Stimulated activated CD8-positive, alpha-beta memory T cell treated with anti-CD3 and anti-CD28 coated beads, Interleukin-4, amount 100 ng/mL, for 48 hours (primary cell): ENCODE results near the gene RBM19.
"Not testable (repeated sequence)": the region's sequence is repeated elsewhere in the genome, so short reads cannot be mapped to it uniquely, and the experiment has no call there.

ENCODE experiments used
- DNase-seq: peaks from one replicate; pipeline ENCODE4 v3.0.0-alpha.2; 2020

Gene RBM19

GRCh38 chr12:113965951-113966797 is at the start of gene RBM19:
Gene RBM19 (minus strand): TSS chr12:113966325. CDS start chr12:113966227, 98 bp downstream.
- peak; percentile 97 for DNase-seq

- DNase-seq, result no peak
Observed at GRCh38 chr12:114015851-114016250, 49.7 kb upstream of the RBM19 start.

GRCh38 chr12:114013575-114014345 is 47.6 kb upstream of the RBM19 start:
- no peak for DNase-seq

- DNase-seq, result no peak
Observed at GRCh38 chr12:114012744-114013431, 46.8 kb upstream of the RBM19 start.

GRCh38 chr12:114011711-114012110 is 45.6 kb upstream of the RBM19 start:
- no peak for DNase-seq

GRCh38 chr12:114006482-114007425 is 40.6 kb upstream of the RBM19 start:
- no peak for DNase-seq

GRCh38 chr12:114004402-114004801 is 38.3 kb upstream of the RBM19 start:
- no peak for DNase-seq

- no peak for DNase-seq
Observed at GRCh38 chr12:114003286-114003685, 37.2 kb upstream of the RBM19 start.

GRCh38 chr12:114001511-114002340 is 35.6 kb upstream of the RBM19 start:
- DNase-seq, result no peak

- no peak for DNase-seq
Observed at GRCh38 chr12:114000861-114001260, 34.7 kb upstream of the RBM19 start.

GRCh38 chr12:114000261-114000660 is 34.1 kb upstream of the RBM19 start:
- not testable (repeated sequence) for DNase-seq

GRCh38 chr12:113997365-113997764 is 31.2 kb upstream of the RBM19 start:
- DNase-seq, result no peak

GRCh38 chr12:113996026-113996425 is 29.9 kb upstream of the RBM19 start:
- DNase-seq, result no peak

GRCh38 chr12:113994051-113994450 is 27.9 kb upstream of the RBM19 start:
- DNase-seq, result no peak

GRCh38 chr12:113992751-113993150 is 26.6 kb upstream of the RBM19 start:
- DNase-seq, result not testable (repeated sequence)

- no peak for DNase-seq
Observed at GRCh38 chr12:113991224-113992044, 25.3 kb upstream of the RBM19 start.

GRCh38 chr12:113990250-113991223 is 24.4 kb upstream of the RBM19 start:
- DNase-seq, result no peak

GRCh38 chr12:113988976-113989375 is 22.9 kb upstream of the RBM19 start:
- DNase-seq, result no peak

GRCh38 chr12:113988064-113988451 is 21.9 kb upstream of the RBM19 start:
- no peak for DNase-seq
